Pancreas (tissue), 10 donors: ENCODE data around the gene VPS13D. TPM values are rescaled to one million over a fixed set of nuclear protein-coding genes. Genes with fewer than 3 reads are reported as not detected.

ENCODE experiments used
- ATAC-seq, 4 donors: fragments of 200-7000 bp; cut with Tn5 transposase; one replicate each; pipeline versions ENCODE4 v1.8.0 to v1.9.1; 2020; ENCODE audit warnings: mild to moderate bottlenecking in 4 of 4, moderate library complexity in 4 of 4
- DNase-seq, 6 donors: peaks; one replicate each; pipeline ENCODE4 v3.0.0-alpha.2; 2020
- FAIRE-seq: peaks from 2 replicates; lab custom pipeline; 2012; peaks lifted over from hg19 to GRCh38; lab: Jason Lieb, UNC
- H3K27ac ChIP-seq, 4 donors: fragments of 200-600 bp; sonication (generic); 1 replicate in 3 of 4; 2 replicates in 1 of 4; pipeline versions ENCODE4 v1.5.0 to v1.8.0; 2020
- H3K27me3 ChIP-seq, 4 donors: fragments of 200-600 bp; one replicate each; pipeline ENCODE4 v1.8.0; 2021
- H3K36me3 ChIP-seq, 3 donors: fragments of 200-600 bp; sonication (generic) in 1 of 3; one replicate each; pipeline versions ENCODE4 v1.5.0 to v1.8.0; 2020 to 2021
- H3K4me1 ChIP-seq, 3 donors: fragments of 200-600 bp; one replicate each; pipeline ENCODE4 v1.8.0; 2021
- H3K4me3 ChIP-seq, 4 donors: fragments of 200-600 bp; sonication (generic) in 2 of 4; one replicate each; pipeline versions ENCODE4 v1.5.0 to v1.8.0; 2020 to 2021
- H3K9me3 ChIP-seq, 4 donors: fragments of 200-600 bp; one replicate each; pipeline ENCODE4 v1.8.0; 2021
- CTCF ChIP-seq, 4 donors: fragments of 200-600 bp; sonication (generic) in 3 of 4; IDR thresholded peaks; one replicate each; pipeline versions ENCODE4 v1.5.0 to v1.8.0; 2021; ENCODE audit warnings: antibody characterized with exemption in 4 of 4
- WGBS, 2 donors: extraction: QIAGEN DNeasy Blood & Tissue Kit; methylation state at CpG; one replicate each; pipeline ENCODE4 v1.1.7; 2013; 5-methylcytosine and 5-hydroxymethylcytosine counted together
- intact Hi-C, 3 donors: fragments of 100-400 bp; cut with DNase I; formaldehyde crosslinking; loops; one replicate each; pipeline versions ENCODE4 v1.11.1 to v1.14.2; 2022
- polyA plus RNA-seq, 2 donors: library from polyadenylated mRNA; stranded (reverse); fragments of 200-250 nt; gene quantifications; one replicate each; pipeline ENCODE4 v1.2.3, GENCODE V29; 2013
- total RNA-seq, 6 donors: library from RNA; stranded (reverse); fragmentation: NEBNext Ultra II Directional in 4 of 6; extraction: Animal tissue kit (Norgen Biotek cat#: 25700) in 4 of 6; gene quantifications; one replicate each; pipeline versions ENCODE4 v1.2.1 to v1.2.4, GENCODE V29; 2021 to 2023
- donor health status: healthy with polysubstance abuse.
- donor health status: DM: no; HTN: no; CAD: no; lungs with moderate emphysema.
- donor health status: DM: no; HTN: no; CAD: no.
- donor health status: control.
- donor health status: control.
- donor health status: Bipolar disorder and iron deficiency.
- donor health status: DM: yes; HTN: yes; CAD: no.
- donor health status: DM: no; HTN: no; CAD: no.
- donor health status: DM: no; HTN: no; CAD: no.
- donor health status: DM: yes; HTN: yes; CAD: no.

VPS13D gene
- total and polyA plus RNA-seq, 8 donors, result 13.7 to 39.0 (median 24.8) TPM

DNA sequence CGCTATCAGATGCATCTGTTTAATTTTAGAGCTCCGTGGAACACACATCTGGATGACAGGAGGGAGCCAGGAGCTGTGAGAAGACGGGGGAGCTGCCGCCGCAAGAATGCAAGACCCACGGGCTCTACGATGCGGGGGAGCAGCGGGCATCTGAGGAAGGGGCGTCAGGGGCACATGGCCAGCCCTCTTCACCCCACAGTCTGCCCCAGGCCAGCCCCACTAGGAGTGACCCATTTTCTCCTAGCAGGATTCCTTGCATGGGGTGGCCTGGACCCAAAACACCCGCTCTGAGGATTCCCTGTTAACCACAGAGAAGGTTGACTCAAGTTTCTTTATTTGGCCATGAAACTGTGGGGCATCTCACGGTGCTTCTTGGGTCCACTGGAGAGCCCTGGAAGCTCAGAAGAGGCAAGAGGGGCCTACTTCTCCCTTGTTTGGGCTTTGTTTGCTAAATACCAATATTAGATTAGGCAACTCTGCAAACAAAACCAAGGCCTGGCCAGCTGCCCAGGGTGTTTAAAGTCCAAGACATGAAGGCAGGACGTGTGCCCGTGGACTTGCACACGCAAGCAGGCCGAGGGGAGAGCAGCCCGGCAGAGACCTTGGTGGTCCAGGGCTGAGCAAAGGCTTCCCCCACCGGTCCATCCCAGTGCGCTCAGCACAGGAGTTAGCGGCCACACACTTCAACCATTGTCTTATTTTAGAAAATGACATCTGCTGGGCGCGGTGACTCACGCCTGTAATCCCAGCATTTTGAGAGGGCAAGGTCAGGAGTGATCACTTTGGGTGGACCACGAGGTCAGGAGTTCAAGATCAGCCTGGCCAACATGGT, 298.4 kb downstream of the VPS13D start:
- peak; percentile 76 to 88 (median 84) for ATAC-seq
- FAIRE-seq, result no peak
- peaks cover 45 to 55% (median 45%) of the 10 kb centered on the region in 3 donors for H3K4me1 ChIP-seq

GRCh38 chr1:12529640-12530174, 299.9 kb downstream of the VPS13D start:
- DNase-seq (peak in 1 of 6 donors; percentile 25), FAIRE-seq (no peak), ATAC-seq (no peak)
- no peak for TF ChIP-seq CTCF (IDR thresholded peaks at IDR 0.05)
- intact Hi-C loops, result no loop called here
- H3K4me3 ChIP-seq, result no peak overlapping the region
- H3K27me3 ChIP-seq, result no peaks in the 10 kb centered on the region
- H3K27ac ChIP-seq, result peak overlapping the region in 2 of 4 donors; percentile 91 to 93
- WGBS, 2 donors, result 92% methylated on average over 3 of the region's 3 CpGs
- no peaks in the 10 kb centered on the region for H3K36me3 ChIP-seq
- H3K4me1 ChIP-seq, result peaks cover 45 to 55% (median 45%) of the 10 kb centered on the region in 3 donors
- no peaks in the 10 kb centered on the region for H3K9me3 ChIP-seq

More for the DNA sequence above, 298.4 kb downstream of the VPS13D start:
- peak overlapping the region in 2 of 4 donors; percentile 6 to 15 for H3K4me3 ChIP-seq
- 30 to 34% methylated on average over 24 of the region's 24 CpGs for WGBS, 2 donors
- H3K27me3 ChIP-seq, result no peaks in the 10 kb centered on the region
- no peaks in the 10 kb centered on the region for H3K9me3 ChIP-seq
- no peak for TF ChIP-seq CTCF (IDR thresholded peaks at IDR 0.05)
- H3K27ac ChIP-seq, result peak overlapping the region; percentile 61 to 93 (median 76)
- intact Hi-C loops, result no loop called here
- peak; percentile 94 to 98 (median 96) for DNase-seq
- no peaks in the 10 kb centered on the region for H3K36me3 ChIP-seq

- Histone ChIP-seq H3K4me1 (peaks cover 39 to 49% (median 42%) of the 10 kb centered on the region in 3 donors), H3K4me3 (no peak overlapping the region), H3K9me3 (no peaks in the 10 kb centered on the region), H3K36me3 (no peaks in the 10 kb centered on the region), H3K27ac (peak overlapping the region in 2 of 4 donors; percentile 91 to 93), H3K27me3 (no peaks in the 10 kb centered on the region)
- no peak for FAIRE-seq
- WGBS, 2 donors, result 76 to 77% methylated on average over 11 of the region's 11 CpGs
- ATAC-seq, result no peak
- no peak for TF ChIP-seq CTCF (IDR thresholded peaks at IDR 0.05)
- intact Hi-C loops, result no loop called here
- DNase-seq, result no peak
Measured at GRCh38 chr1:12530462-12531178, 300.8 kb downstream of the VPS13D start.

GRCh38 chr1:12531179-12531499, 301.3 kb downstream of the VPS13D start:
- intact Hi-C loops, result no loop called here
- 10 to 26% methylated on average over 1 of the region's 1 CpG for WGBS, 2 donors
- FAIRE-seq (no peak), DNase-seq (no peak), ATAC-seq (no peak)
- no peaks in the 10 kb centered on the region for H3K9me3 ChIP-seq
- H3K36me3 ChIP-seq, result no peaks in the 10 kb centered on the region
- no peak overlapping the region for H3K4me3 ChIP-seq
- no peak overlapping the region for H3K27ac ChIP-seq
- peaks cover 36 to 44% (median 38%) of the 10 kb centered on the region in 3 donors for H3K4me1 ChIP-seq
- H3K27me3 ChIP-seq, result no peaks in the 10 kb centered on the region
- no peak for TF ChIP-seq CTCF (IDR thresholded peaks at IDR 0.05)
